ENCODE measurements around the gene PKM. TPM values are rescaled to one million over a fixed set of nuclear protein-coding genes. Genes with fewer than 3 reads are reported as not detected.

Gene PKM
- total RNA-seq, 1 donor from 2014 or later = 879 TPM

DNA sequence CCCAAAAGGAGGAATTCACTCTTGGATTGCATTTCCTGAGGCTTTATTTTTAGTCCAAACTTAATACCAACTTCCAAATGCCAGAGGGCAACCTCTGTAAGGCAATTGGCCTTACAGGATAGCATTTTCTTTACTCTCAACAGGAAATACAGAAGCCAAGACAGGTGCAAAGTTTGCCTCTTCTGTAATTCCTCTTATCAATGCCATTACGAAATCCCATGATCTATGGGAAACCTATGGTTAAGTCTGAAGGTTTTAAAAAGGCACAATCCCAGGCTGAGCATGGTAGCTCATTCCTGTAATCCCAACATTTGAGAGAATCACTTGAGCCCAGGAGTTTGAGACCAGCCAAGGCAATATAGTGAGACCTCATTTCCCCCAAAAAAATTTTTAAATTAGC is 14.9 kb downstream of the PKM start:
- TF ChIP-seq, protein P1, sequence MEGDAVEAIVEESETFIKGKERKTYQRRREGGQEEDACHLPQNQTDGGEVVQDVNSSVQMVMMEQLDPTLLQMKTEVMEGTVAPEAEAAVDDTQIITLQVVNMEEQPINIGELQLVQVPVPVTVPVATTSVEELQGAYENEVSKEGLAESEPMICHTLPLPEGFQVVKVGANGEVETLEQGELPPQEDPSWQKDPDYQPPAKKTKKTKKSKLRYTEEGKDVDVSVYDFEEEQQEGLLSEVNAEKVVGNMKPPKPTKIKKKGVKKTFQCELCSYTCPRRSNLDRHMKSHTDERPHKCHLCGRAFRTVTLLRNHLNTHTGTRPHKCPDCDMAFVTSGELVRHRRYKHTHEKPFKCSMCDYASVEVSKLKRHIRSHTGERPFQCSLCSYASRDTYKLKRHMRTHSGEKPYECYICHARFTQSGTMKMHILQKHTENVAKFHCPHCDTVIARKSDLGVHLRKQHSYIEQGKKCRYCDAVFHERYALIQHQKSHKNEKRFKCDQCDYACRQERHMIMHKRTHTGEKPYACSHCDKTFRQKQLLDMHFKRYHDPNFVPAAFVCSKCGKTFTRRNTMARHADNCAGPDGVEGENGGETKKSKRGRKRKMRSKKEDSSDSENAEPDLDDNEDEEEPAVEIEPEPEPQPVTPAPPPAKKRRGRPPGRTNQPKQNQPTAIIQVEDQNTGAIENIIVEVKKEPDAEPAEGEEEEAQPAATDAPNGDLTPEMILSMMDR (IDR thresholded peaks at IDR 0.05; ENCODE audit: insufficient read depth, low read length, poor library complexity, severe bottlenecking) = no peak
- no peak for DNase-seq (ENCODE audit: low read depth)
- no peak overlapping the region for H3K4me3 ChIP-seq (ENCODE audit: low read depth, low read length)
- no peaks in the 10 kb centered on the region for H3K27me3 ChIP-seq (ENCODE audit: control insufficient read depth, insufficient read depth, low read length)
- peaks cover 9% of the 10 kb centered on the region for H3K36me3 ChIP-seq (ENCODE audit: control insufficient read depth, insufficient read depth, low read length)

DNA sequence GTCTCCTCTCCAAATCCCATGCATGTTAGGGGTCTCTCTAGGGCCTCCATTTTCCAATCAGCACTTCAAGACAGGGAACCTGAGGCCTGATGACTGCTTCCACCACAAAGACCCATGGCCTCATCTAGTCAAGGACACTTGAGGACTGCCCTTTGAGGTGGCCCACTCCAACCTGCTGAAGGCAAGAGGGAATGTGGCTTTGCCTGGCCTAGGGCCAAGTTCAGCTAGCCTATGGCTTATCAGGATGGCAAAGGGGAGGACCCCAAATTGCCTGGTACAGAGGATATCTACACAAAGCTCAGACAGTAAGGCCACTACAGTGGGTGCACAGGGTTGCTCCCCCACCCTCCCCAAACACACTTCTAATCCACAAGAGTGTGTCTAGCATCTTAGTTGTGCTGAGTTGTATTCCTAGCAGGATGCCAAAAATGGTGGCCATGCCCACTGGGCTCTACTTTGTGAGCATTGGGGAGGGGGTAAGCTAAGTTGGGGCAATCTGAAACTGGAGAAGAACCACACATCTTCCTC is 23.4 kb downstream of the PKM start:
- TF ChIP-seq, protein P1 (IDR thresholded peaks at IDR 0.05; ENCODE audit: insufficient read depth, low read length, poor library complexity, severe bottlenecking) = no peak
- Histone ChIP-seq H3K4me3 (ENCODE audit: low read depth, low read length) (no peak overlapping the region), H3K27me3 (ENCODE audit: control insufficient read depth, insufficient read depth, low read length) (no peaks in the 10 kb centered on the region), H3K36me3 (ENCODE audit: control insufficient read depth, insufficient read depth, low read length) (peaks cover 18% of the 10 kb centered on the region)
- no peak for DNase-seq (ENCODE audit: low read depth)

- H3K27me3 ChIP-seq (ENCODE audit: control insufficient read depth, insufficient read depth, low read length) = no peaks in the 10 kb centered on the region
- DNase-seq (ENCODE audit: low read depth) = no peak
- no peak overlapping the region for H3K4me3 ChIP-seq (ENCODE audit: low read depth, low read length)
- TF ChIP-seq, protein P1 (IDR thresholded peaks at IDR 0.05; ENCODE audit: insufficient read depth, low read length, poor library complexity, severe bottlenecking) = no peak
- peaks cover 19% of the 10 kb centered on the region for H3K36me3 ChIP-seq (ENCODE audit: control insufficient read depth, insufficient read depth, low read length)
These were observed 24.4 kb downstream of the PKM start for GRCh38 chr15:72206677-72207000.

DNA sequence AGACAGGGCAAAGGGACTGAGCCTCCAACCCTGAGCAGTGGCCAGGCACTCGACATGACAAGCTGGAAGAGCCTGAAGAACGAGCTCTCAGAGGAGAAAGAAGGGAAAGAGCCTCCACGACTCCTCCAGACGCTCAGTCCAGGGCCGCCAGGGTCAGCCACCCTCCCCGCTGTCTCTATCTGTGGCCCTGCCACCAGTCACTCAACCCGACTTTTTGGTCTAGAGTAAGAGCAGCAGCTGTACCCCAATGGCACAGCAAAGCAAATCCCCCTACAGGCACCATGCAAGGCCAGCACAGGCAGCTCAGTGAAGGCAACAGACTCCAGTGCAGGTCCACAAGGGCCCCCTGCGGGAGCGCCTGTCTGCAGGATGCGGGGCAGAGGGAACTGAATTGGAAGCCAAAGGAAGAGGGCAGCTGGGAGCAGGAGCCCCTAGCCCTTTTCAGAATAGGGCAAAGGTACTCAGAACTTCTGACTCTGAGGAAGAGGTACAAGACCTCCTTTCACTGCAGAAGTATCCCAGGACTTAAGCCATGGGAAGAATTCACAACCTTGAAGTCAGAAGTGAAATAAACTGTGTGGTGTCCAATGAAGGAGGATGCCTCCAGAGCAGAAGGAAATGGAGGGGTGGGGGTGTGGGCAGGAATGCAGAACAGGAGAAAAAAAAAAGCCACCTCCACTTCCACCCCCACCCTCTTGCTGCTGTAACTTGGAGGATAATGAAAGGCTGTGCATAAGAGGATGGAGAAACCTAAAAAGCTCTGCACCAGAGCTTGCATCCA is 24.9 kb downstream of the PKM start:
- Histone ChIP-seq H3K27me3 (ENCODE audit: control insufficient read depth, insufficient read depth, low read length) (no peaks in the 10 kb centered on the region), H3K36me3 (ENCODE audit: control insufficient read depth, insufficient read depth, low read length) (peaks cover 21% of the 10 kb centered on the region), H3K4me3 (ENCODE audit: low read depth, low read length) (no peak overlapping the region)
- TF ChIP-seq, protein P1 (IDR thresholded peaks at IDR 0.05; ENCODE audit: insufficient read depth, low read length, poor library complexity, severe bottlenecking) = no peak
- DNase-seq (ENCODE audit: low read depth) = no peak

GRCh38 chr15:72205273-72205672 is 25.7 kb downstream of the PKM start:
- TF ChIP-seq, protein P1 (IDR thresholded peaks at IDR 0.05; ENCODE audit: insufficient read depth, low read length, poor library complexity, severe bottlenecking) = no peak
- no peak for DNase-seq (ENCODE audit: low read depth)
- peaks cover 23% of the 10 kb centered on the region for H3K36me3 ChIP-seq (ENCODE audit: control insufficient read depth, insufficient read depth, low read length)

DNA sequence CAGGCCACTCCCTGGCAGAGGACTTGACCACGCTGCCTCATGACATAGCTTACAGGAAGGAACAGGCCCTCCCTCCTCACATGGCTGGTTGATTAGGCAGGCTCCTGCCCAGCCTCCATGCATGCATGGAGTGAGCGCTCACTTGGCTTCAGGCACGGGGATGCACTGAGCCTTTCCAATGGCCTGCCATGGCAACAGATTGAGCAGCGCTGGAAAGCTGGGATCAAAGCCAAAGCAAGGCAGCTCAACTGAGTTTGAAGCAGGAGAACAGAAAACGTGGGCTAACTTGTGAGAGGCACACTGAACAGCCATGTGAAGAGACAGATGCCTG is 27.5 kb downstream of the PKM start:
- DNase-seq (ENCODE audit: low read depth) = peak; percentile 85
- Histone ChIP-seq H3K36me3 (ENCODE audit: control insufficient read depth, insufficient read depth, low read length) (peaks cover 26% of the 10 kb centered on the region), H3K27me3 (ENCODE audit: control insufficient read depth, insufficient read depth, low read length) (no peaks in the 10 kb centered on the region), H3K4me3 (ENCODE audit: low read depth, low read length) (no peak overlapping the region)
- TF ChIP-seq, protein P1 (IDR thresholded peaks at IDR 0.05; ENCODE audit: insufficient read depth, low read length, poor library complexity, severe bottlenecking) = no peak

More at GRCh38 chr15:72205273-72205672, 25.7 kb downstream of the PKM start:
- Histone ChIP-seq H3K4me3 (ENCODE audit: low read depth, low read length) (no peak overlapping the region), H3K27me3 (ENCODE audit: control insufficient read depth, insufficient read depth, low read length) (no peaks in the 10 kb centered on the region)
